HUES48 (cell line): ENCODE results near the gene MYRIP.

Experiments used
- H3K27ac ChIP-seq: one replicate; pipeline ENCODE4 v1.7.0; 2013; ENCODE audit warnings: low read depth, low read length, inconsistent platforms
- H3K27me3 ChIP-seq: 2 replicates; pipeline ENCODE4 v1.6.1; 2013; ENCODE audit warnings: mild to moderate bottlenecking, low read length; ENCODE audit not compliant: control insufficient read depth, insufficient read depth
- H3K36me3 ChIP-seq: 2 replicates; pipeline ENCODE4 v1.6.1; 2013; ENCODE audit warnings: low read length; ENCODE audit not compliant: control insufficient read depth, insufficient read depth
- H3K4me1 ChIP-seq: 2 replicates; pipeline ENCODE4 v1.6.1; 2013; ENCODE audit warnings: mild to moderate bottlenecking, low read length; ENCODE audit not compliant: control insufficient read depth, insufficient read depth
- H3K4me3 ChIP-seq: 2 replicates; pipeline ENCODE4 v1.5.1; 2013; ENCODE audit warnings: mild to moderate bottlenecking, low read depth, low read length
- H3K9ac ChIP-seq: 2 replicates; pipeline ENCODE4 v1.6.1; 2013; ENCODE audit warnings: mild to moderate bottlenecking, low read depth, low read length, moderate library complexity
- H3K9me3 ChIP-seq: 2 replicates; pipeline ENCODE4 v1.6.1; 2013; ENCODE audit warnings: low read length; ENCODE audit not compliant: control insufficient read depth, insufficient read depth

Gene MYRIP

DNA sequence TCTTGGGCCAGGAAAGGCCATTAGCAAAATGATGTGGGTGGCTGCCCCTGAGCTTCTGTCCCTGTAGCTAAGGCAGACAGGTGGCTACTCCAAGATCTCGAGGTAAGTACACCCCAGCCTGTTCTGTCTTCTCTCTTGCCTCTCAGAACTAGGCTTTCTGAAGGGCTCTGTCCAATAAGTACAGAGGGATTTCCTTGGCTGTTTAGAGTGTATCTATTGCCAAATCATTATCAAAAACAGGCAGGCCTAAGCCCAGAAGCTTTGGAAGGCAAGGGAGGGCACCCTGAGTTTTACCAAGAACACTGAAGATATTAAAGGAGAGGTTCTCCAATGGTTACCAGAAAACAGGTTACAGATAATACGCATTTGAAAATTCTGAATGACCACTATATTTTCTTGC is 156.6 kb downstream of the MYRIP start:
- no peaks in the 10 kb centered on the region for H3K9me3 ChIP-seq
- no peak overlapping the region for H3K4me3 ChIP-seq
- no peak overlapping the region for H3K9ac ChIP-seq
- H3K4me1 ChIP-seq = peaks cover 19% of the 10 kb centered on the region
- H3K27me3 ChIP-seq = no peaks in the 10 kb centered on the region
- no peaks in the 10 kb centered on the region for H3K36me3 ChIP-seq
- no peak overlapping the region for H3K27ac ChIP-seq

DNA sequence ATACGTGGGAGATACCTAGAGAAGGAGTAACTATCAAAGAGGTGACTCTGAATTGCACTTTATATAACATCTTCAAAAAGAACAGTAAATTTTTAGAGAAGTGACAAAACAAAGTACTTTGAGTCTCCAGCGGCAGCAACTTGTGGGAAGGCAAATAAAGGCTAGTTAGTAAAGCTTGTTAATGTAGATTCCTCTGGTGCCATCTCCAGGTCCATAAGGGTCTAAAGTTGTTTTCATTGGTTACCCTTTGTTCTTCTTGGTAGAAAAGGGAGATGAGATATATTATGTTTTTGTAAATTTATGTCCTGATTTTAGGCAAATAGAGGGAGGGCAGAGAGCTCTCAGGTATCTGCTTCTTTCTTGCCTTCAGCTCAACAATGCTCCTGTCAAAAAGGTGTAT is 161.6 kb downstream of the MYRIP start:
- Histone ChIP-seq H3K9ac (no peak overlapping the region), H3K27ac (no peak overlapping the region), H3K36me3 (no peaks in the 10 kb centered on the region), H3K27me3 (no peaks in the 10 kb centered on the region), H3K4me3 (no peak overlapping the region), H3K9me3 (no peaks in the 10 kb centered on the region), H3K4me1 (no peaks in the 10 kb centered on the region)

DNA sequence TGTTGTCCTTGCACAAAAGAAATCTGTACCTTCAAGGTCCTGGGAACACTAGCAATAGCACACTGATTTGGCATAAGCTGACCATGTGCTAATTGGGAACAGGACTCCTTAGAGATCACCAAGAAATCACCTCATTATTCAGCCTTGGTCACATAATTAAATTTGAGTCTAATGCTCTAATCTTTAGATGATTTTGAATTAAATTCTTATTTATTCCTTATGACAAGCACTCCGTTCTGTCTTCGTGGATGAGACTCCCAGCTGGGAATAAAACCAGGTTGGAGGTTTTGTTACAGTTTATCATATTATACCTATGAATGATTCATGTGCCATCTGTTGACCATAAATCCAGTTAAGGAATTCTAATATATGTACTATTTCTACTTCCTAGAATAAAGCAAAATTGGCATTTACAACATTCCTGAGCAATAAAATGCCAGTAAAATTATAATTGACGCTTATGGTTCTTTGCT is 162.2 kb downstream of the MYRIP start:
- no peaks in the 10 kb centered on the region for H3K27me3 ChIP-seq
- H3K36me3 ChIP-seq = no peaks in the 10 kb centered on the region
- H3K4me3 ChIP-seq = no peak overlapping the region
- no peak overlapping the region for H3K27ac ChIP-seq
- H3K9ac ChIP-seq = no peak overlapping the region
- H3K4me1 ChIP-seq = no peaks in the 10 kb centered on the region
- H3K9me3 ChIP-seq = no peaks in the 10 kb centered on the region

DNA sequence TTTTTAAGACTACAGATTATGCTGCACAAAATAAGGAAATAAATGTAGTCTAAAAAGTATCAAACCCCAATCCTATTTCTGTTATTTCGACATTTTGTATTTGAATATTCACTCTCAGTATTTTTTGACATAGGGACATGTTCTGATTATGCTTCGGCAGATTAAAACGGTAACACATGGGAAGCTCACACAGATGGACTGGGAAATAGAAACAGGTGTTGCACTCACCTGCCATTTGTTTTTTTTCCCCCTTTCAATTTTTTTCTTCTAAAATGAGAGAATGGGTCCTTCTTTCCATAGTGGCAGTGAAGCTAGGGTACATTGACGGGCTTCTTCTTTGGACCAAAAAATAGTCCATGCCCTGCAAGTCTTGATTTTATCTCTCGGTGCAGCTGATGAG is 163.1 kb downstream of the MYRIP start:
- Histone ChIP-seq H3K27me3 (no peaks in the 10 kb centered on the region), H3K9me3 (no peaks in the 10 kb centered on the region), H3K4me3 (no peak overlapping the region), H3K9ac (no peak overlapping the region), H3K36me3 (no peaks in the 10 kb centered on the region), H3K4me1 (no peaks in the 10 kb centered on the region), H3K27ac (no peak overlapping the region)

DNA sequence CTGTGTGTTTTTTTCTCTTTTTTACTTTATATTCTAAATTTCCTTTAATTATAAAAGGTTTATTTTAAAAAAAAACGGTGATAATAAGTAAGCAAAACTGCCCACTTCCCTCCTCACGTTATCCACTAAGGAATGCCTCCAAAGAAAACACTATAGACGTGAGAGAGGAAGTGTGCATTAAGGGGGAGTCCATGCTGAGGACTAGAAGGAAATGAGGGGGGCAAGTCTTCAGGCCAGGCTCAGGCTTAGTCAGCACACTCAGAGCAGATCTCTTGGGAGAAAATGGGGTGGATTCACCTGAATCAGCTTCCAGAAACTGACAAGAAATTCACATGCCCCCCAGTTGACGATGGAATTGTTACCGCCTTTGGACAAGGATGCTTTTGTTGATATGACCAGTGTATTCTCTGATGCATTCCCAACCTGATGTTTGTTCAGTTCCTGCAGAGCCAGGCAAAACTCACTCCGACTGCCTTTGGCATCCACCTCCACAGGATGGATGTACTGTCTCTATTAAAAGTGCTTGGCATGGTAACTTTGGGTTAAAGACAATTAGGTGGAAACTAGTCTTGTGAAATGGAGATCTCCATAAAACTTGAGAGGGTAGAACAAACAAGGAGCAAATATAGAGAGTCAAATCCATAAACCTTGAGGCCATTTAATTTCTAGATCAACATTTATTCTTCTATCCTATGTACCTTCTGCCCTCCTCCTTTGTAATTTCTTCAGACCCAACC is 167.8 kb downstream of the MYRIP start:
- no peak overlapping the region for H3K4me3 ChIP-seq
- no peaks in the 10 kb centered on the region for H3K4me1 ChIP-seq
- no peaks in the 10 kb centered on the region for H3K9me3 ChIP-seq
- H3K27ac ChIP-seq = no peak overlapping the region
- no peaks in the 10 kb centered on the region for H3K27me3 ChIP-seq
- H3K36me3 ChIP-seq = no peaks in the 10 kb centered on the region
- H3K9ac ChIP-seq = no peak overlapping the region

DNA sequence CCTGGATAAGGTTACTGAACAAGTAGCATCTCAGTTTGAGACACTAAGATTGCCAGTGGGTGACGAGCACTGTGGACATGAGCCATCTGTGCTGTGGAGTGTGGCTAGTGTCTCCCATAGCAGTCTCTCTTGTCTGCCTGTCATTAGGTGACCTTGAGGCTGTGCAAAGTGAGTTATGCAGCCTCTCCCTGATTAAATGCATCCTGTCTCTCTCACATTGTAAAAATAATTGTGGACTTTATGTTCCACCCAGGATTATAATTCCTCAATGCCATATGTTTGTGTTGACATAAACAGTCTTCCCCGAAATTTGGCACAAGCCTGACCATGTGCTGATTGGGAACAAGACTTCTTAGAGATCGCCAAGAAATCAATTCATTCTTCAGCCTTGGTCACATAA is 168.9 kb downstream of the MYRIP start:
- H3K27ac ChIP-seq = no peak overlapping the region
- H3K9me3 ChIP-seq = no peaks in the 10 kb centered on the region
- no peaks in the 10 kb centered on the region for H3K27me3 ChIP-seq
- H3K4me1 ChIP-seq = no peaks in the 10 kb centered on the region
- no peaks in the 10 kb centered on the region for H3K36me3 ChIP-seq
- no peak overlapping the region for H3K9ac ChIP-seq
- H3K4me3 ChIP-seq = no peak overlapping the region

DNA sequence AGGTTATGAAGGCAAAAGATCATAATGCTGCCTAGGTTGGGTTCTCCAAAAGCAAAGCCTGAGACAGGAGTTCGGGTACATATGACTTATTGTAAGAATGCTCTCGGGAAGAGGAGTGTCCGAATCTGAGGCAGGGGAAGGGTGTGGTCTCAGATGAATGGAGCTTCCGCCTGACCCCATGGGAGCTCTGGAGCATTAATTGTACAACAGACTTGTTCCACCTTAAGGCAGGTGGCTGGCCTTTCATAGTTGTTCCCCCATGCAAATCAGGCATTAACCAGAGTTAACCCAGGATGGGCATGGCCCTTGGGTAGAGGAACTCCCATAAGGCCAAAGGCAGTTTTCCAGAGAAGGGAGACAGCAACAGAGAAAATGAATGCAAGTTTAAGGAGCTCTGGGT is 170.6 kb downstream of the MYRIP start:
- H3K9ac ChIP-seq = no peak overlapping the region
- H3K4me3 ChIP-seq = no peak overlapping the region
- no peaks in the 10 kb centered on the region for H3K4me1 ChIP-seq
- no peak overlapping the region for H3K27ac ChIP-seq
- H3K27me3 ChIP-seq = no peaks in the 10 kb centered on the region
- H3K9me3 ChIP-seq = no peaks in the 10 kb centered on the region
- H3K36me3 ChIP-seq = no peaks in the 10 kb centered on the region

DNA sequence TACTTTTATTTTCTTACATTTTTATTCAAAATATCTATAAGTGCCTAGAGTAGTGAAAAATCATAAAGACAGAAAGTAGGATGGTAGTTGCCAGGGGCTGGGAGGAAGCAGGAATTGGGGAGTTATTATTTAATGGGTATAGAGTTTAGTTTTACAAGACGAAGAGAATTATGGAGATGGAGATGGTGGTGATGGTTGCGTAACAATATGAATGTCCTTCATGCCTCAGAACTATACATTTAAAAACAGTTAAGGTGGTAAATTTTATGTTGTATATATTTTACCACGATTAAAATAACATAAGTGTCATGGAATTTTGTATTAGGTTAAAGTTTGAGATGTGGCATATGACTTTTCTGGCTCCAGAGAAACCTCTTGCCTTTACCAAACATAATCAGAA is 171.4 kb downstream of the MYRIP start:
- Histone ChIP-seq H3K27ac (no peak overlapping the region), H3K4me1 (no peaks in the 10 kb centered on the region), H3K36me3 (no peaks in the 10 kb centered on the region), H3K9me3 (no peaks in the 10 kb centered on the region), H3K9ac (no peak overlapping the region), H3K27me3 (no peaks in the 10 kb centered on the region), H3K4me3 (no peak overlapping the region)

DNA sequence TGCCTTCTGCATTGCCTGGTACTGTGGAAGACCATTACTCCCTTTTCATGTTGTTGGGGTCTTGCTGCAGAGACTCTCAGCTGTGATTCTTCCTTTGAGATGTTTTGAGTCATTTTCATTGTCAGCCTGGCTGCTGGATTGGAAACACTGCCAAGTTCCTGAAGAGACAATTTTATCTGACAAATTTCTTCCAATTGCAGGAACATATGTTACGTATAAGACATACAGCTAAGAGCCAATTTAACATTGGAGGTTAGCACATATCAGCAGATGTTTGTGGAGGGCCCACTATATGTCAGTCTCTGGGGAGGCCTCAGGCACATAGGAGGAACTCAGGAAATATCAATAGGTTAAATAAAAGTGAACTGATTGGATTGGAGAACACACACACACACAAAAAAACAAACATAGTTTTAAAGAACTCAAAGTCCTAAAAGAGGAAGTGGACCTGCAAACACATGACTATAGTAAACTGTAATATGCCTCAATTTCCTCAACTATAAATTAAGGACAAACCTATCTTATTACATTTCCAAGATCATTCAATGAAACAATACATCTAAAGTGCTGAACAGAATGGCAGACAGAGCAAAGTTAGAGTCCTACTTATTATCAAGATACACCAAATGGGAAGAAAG is 172.3 kb downstream of the MYRIP start:
- no peak overlapping the region for H3K27ac ChIP-seq
- no peaks in the 10 kb centered on the region for H3K36me3 ChIP-seq
- no peaks in the 10 kb centered on the region for H3K9me3 ChIP-seq
- no peaks in the 10 kb centered on the region for H3K27me3 ChIP-seq
- no peaks in the 10 kb centered on the region for H3K4me1 ChIP-seq
- no peak overlapping the region for H3K4me3 ChIP-seq
- H3K9ac ChIP-seq = no peak overlapping the region

DNA sequence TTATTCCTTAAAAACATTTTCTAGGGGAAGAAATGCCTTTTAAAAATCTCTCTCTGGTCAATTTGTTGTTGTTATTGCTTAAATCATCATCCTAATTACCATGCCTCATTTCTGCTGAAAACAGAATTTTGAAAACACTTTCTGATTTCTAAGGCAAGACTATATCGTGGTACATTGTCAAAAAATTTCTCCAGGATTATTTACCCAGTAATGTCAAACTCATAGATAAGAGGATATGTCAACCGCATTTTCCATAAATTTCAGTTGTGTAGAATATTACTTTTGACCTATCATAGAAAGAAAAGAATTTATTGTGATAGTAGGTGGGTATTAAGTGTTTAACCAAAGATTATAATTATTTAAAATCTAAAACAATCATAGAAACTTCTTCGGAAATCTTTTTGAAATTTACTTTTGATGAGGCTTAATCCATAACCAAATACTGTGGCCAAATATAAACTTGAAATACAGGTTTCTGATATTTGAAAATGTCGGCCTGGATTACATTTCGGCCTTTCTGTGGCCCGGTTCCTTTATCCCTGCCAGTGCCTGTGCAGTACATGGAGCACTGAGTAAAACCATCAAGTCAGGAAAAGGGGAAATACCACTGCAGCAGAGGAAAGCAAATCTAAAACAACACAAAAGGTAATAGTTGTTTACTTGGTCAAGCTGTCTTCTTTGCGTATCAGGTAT is 173.4 kb downstream of the MYRIP start:
- Histone ChIP-seq H3K36me3 (no peaks in the 10 kb centered on the region), H3K27me3 (no peaks in the 10 kb centered on the region), H3K4me1 (no peaks in the 10 kb centered on the region), H3K9me3 (no peaks in the 10 kb centered on the region), H3K9ac (no peak overlapping the region), H3K4me3 (no peak overlapping the region), H3K27ac (no peak overlapping the region)

DNA sequence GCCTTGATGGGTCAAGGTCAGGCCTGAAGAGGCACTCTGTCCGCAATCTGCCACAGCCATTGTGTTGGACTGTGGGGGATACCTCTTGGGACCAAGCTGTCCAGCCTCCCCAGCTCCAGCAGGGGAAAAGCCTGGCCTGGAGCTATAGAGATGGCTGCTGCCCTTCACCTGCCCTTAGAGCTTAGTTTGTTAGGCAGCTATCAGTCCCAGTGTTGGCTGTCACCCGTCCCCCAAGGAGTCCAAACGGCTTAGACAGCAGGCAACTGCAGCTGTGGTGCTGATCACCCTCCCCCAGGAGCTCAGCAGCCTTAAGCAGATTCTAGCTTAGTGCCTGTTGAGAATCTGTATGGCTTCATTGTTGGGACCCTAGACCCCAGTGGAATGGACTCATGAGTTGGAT is 180.3 kb downstream of the MYRIP start:
- H3K27me3 ChIP-seq = no peaks in the 10 kb centered on the region
- no peak overlapping the region for H3K9ac ChIP-seq
- H3K36me3 ChIP-seq = no peaks in the 10 kb centered on the region
- no peak overlapping the region for H3K4me3 ChIP-seq
- no peak overlapping the region for H3K27ac ChIP-seq
- H3K4me1 ChIP-seq = no peaks in the 10 kb centered on the region
- peaks cover 27% of the 10 kb centered on the region for H3K9me3 ChIP-seq
